Measurements from ENCODE around the gene ASTN1. TPM values are rescaled to one million over a fixed set of nuclear protein-coding genes. Genes with fewer than 3 reads are reported as not detected.
A peak's percentile ranks its signal among the peaks of the same experiment; 100 is the strongest.

The ASTN1 gene
- total and polyA plus RNA-seq, 9 of the 15 experiments (the other 6 are each of a cell fraction or from before 2014, with no cell fraction given): 0.05 to 0.22 (median 0.18) TPM

GRCh38 chr1:176949033-176949662, 215.4 kb downstream of the ASTN1 start (continued):
- TF ChIP-seq CBX2 (IDR thresholded peaks at IDR 0.05; ENCODE audit: insufficient read depth, low read length, poor library complexity, severe bottlenecking) (no peak), ZBTB12 (CRISPR knock-in tag; IDR thresholded peaks at IDR 0.05) (no peak), MCM5 (IDR thresholded peaks at IDR 0.05; ENCODE audit: low read depth) (no peak), FIP1L1 (IDR thresholded peaks at IDR 0.05; ENCODE audit: low read depth, low read length, poor library complexity, severe bottlenecking) (no peak), EHMT2 (IDR thresholded peaks at IDR 0.05) (no peak), ZNF655 (CRISPR knock-in tag; IDR thresholded peaks at IDR 0.05) (no peak), PTBP1 (IDR thresholded peaks at IDR 0.05; ENCODE audit: low read depth, low read length) (no peak), NCOA6 (IDR thresholded peaks at IDR 0.05) (peak; percentile 75), CEBPZ (IDR thresholded peaks at IDR 0.05; ENCODE audit: borderline replicate concordance, low read depth, low read length) (no peak), CAMTA2 (CRISPR knock-in tag; conservative IDR thresholded peaks at IDR 0.05) (no peak), ZNF444 (CRISPR knock-in tag; IDR thresholded peaks at IDR 0.05) (no peak), GATAD2B (IDR thresholded peaks at IDR 0.05; ENCODE audit: borderline replicate concordance) (no peak), NR4A1 (CRISPR knock-in tag; IDR thresholded peaks at IDR 0.05) (no peak), NR4A1 (tag; IDR thresholded peaks at IDR 0.05) (no peak), TRIM25 (IDR thresholded peaks at IDR 0.05; ENCODE audit: borderline replicate concordance) (no peak), ZNF449 (CRISPR knock-in tag; IDR thresholded peaks at IDR 0.05) (no peak), KAT7 (CRISPR knock-in tag; IDR thresholded peaks at IDR 0.05; ENCODE audit: borderline replicate concordance) (no peak), E2F3 (CRISPR knock-in tag; IDR thresholded peaks at IDR 0.05) (no peak)

Measured in K562 (cell line).